Activated CD8-positive, alpha-beta memory T cell treated with anti-CD3 and anti-CD28 coated beads, Interleukin-2, amount 50 U/mL, for 1 hour (primary cell): ENCODE measurements around the gene SGK1.
"Not testable (repeated sequence)": the region's sequence is repeated elsewhere in the genome, so short reads cannot be mapped to it uniquely, and the experiment has no call there.

Experiments used
- DNase-seq: peaks from one replicate; pipeline ENCODE4 v3.0.0-alpha.2; 2020; ENCODE audit errors: extremely low read depth

Gene SGK1

DNA sequence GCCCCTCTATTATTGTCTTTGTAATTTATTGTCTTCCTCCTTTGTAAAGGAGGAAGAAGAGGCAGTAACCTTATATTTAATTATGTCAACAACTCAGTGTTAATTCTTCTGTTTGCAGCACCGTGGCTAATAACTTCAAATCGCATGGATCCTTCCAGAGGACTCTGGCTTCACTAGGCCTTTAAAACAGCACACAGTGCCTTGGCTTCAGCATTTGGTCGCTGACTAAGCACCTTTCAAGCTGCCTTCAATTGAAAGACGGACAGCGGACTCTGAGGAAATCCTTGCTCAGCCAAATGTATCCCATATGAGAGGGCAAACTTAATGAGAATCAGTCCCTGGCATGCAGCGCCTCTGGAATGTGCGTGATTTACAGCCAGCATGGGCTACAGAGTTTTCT is 64.2 kb downstream of the SGK1 start:
- no peak for DNase-seq

DNA sequence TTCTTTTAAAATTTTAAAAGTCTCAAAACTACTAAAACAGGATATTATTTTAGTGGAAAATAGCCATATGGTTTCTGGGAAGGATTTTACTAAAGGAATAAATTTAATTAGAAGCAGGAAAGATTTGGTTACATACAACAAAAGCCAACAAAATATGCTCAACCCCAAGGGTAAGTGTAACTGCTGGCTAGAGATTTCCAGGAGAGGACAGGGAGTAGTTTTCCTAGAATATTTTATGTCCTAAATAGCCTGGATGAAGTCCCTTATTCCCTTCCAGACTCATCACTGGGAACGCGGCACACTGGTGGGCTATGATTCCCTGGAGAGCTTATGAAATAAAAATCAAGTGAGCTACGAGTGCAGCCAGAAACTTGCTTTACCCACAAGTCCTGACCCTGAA is 66.6 kb downstream of the SGK1 start:
- no peak for DNase-seq

DNA sequence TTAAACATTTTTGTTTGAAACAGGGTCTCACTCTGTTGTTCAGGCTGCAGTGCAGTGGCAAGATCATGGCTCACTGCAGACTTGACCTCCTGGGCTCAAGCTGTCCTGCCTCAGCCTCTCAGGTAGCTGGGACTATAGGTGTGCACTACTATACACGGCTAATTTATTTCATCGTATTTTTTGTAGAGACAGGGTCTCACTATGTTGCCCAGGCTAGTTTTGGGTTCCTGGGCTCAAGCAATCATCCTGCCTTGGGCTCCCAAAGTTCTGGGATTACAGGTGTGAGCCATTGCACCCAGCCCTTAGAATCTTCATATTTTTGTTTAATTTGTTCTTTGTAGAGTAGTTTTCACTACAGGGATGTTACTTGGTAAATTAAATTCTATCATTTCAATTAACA is 67.1 kb downstream of the SGK1 start:
- no peak for DNase-seq

DNA sequence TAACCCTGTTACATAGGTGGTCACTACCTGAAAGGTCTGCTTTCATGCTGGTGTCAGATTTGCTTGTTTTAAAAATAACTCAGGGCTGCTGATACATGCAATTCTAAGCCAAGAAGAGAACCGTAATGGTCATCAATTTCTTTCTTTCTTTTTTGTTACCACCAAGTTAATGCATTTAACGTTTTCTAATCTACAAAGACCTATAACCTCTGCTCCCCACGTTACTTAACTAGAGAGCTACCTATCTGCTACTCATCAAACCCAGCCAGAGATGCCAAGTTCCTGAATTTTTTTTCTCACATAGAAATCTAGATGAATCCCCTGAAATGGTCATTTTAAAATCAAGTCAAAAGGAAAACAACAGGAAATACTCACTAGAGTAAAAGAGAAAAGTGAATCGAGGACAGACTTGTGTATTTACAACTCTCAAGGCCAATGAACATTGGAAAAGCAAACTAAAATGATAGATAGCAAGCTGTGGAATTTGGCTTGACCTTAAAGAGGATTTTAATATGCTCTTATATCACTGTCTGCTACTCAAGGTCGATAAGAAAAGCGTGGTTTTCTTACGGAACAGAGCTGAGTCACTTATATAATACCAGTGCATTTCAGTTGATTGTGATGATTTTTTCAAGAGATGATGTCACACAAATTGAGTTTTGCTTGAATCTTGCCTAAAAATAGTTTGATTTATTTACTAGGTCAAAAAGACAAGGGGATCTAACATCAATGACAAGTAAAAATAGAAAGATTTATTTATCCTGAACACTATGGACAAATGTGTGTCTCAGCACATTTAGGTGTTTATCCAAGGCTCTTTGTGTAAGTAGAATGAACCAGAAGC is 67.9 kb downstream of the SGK1 start:
- no peak for DNase-seq

DNA sequence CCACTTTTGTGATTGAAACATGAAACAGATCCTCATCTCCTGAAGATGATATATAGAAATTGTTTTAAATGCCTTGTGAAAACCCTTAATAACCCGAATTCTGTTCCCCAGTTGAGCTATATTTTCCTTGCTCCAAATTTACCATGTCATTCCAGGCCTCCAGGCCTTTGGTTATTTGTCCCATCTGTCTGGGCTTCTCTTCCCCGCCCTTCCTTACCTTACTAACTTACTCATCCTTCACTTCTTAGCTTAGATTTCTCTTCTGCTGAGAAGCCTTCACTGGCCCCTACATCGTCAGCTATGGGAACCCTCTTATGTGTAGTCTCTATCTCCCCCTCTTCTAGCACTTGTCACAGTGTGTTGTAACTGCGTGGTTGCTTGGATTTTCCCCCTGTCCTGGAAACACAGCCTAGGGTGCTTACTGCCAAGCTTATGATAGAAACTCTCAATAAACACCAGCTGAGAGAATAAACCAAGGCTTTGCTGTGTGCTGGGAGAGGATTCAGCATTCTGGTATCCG is 68.6 kb downstream of the SGK1 start:
- DNase-seq, result no peak

DNA sequence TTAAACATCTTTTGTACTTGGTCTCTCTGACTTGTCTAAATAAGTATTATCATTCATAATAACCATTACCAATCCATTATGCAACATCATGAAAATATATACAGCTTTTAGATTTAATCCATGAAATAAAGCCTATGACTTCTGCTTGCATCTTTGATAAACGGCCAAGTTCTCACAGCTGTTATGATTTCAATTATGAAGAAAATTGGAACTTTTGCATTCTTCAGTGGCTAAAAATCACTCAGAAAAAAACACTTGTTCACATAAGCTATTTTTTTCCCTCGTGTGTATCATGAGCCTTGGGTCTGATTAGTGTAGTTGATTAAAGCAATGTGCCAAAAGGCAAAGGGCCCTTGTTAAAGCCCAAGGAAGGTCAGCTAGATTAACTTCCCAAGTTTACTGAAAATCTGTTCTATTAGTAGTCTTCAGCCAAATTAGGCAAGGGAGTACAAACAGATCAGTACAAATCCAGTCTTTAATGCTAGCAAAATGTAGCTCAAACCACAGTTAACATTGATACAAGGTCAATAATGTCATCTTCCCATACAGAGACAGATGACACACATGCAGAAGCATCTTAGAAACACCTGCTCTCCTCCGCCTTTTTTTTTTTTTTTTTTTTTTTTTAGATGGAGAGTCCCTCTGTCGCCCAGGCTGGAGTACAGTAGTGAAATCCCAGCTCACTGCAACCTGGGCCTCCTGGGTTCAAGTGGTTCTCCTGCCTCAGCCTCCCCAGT is 69.9 kb downstream of the SGK1 start:
- DNase-seq, result no peak

DNA sequence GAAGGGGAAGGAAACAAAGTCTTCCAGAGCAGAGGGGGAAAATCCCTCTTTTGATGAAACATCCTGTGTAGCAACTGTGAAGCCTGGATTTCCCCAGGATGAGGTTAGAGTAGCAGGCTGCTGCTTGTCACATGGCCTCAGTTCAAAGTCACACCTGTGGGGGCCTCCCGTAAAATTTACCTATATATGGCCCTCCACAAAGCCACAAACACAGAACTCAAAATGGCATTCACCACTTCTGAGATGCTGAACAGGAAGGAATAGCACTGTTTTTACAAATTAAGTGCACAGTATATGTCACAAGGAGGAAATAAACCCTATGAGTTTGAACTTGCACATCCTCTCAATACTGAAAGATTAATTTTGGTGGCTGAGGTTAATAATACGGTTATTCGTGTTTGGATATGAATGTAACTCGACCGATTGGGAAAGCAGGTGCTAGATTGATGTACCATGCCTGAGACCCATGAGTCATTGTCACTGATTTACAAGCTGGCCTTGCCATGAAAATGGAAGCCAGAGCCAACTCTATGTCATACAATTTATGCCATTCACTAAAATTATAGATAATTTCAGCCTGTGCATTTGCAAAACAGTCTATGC is 70.6 kb downstream of the SGK1 start:
- peak; percentile 54 for DNase-seq

DNA sequence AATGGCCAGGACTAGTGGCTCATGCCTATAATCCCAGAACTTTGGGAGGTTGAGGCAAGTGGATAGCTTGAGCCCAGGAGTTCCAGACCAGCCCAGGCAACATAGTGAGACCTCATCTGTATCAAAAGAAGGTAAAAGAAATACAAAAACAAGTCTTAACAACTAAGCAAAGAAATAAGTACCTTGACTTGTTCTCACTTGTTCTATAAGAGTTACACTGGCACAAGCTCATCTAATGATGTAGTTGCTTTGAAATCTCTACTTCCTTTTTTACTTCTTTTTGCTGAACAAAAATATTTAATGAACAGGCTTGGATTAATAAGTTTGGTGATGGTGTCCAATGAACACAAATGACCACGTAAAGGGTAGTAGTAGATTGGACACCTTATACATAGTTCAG is 72.2 kb downstream of the SGK1 start:
- DNase-seq, result no peak

DNA sequence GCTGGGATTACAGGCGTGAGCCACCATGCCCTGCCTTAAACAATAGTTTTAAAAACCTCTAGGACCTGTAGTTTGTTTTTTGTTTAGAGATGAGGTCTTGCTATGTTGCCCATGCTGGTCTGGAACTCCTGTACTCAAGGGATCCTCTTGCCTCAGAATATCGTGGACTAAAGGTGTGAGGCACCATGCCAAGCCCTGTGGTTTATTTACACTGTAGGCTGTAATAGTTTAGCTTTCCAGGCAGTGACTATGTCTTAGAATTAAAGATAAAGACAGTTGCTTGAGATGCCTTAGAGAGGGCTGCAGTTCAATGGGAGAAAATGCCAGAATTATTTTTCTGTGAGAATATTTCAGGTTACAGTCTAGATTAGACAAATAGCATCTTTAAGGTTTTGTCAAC is 72.9 kb downstream of the SGK1 start:
- no peak for DNase-seq

DNA sequence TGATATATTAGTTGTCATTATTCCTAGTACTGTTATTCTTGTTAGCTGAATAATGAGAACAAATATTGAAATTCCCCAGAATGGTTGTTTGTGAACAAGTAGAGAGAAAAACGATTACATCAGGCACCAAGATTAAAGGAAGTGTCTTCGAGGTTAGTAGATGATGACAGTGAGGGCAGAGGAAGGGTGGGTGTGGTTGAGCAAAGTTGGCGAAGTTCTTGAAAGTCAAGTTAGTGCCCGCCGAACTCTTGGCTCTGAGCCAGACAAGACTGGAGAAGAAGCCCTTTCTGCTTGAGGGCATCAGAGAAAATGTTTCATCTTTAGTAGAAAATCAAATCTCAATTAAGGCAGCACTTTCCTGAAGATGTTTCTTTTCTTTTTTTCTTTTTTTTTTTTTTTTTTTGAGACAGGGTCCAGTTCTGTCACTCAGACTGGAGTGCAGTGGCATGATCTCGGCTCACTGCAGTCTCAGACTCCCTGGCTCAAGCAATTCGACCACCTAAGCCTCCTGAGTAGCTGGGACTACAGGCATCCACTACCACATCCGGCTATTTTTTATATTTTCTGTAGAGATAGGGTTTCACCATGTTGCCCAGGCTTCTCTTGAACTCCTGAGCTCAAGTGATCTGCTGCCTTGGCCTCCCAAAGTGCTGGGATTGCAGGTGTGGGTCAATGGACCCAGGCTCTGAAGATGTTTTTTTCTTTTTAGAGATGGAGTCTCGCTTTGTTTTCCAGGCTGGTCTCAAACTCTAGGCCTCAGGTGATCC is 77.1 kb downstream of the SGK1 start:
- peak; percentile 93 for DNase-seq

DNA sequence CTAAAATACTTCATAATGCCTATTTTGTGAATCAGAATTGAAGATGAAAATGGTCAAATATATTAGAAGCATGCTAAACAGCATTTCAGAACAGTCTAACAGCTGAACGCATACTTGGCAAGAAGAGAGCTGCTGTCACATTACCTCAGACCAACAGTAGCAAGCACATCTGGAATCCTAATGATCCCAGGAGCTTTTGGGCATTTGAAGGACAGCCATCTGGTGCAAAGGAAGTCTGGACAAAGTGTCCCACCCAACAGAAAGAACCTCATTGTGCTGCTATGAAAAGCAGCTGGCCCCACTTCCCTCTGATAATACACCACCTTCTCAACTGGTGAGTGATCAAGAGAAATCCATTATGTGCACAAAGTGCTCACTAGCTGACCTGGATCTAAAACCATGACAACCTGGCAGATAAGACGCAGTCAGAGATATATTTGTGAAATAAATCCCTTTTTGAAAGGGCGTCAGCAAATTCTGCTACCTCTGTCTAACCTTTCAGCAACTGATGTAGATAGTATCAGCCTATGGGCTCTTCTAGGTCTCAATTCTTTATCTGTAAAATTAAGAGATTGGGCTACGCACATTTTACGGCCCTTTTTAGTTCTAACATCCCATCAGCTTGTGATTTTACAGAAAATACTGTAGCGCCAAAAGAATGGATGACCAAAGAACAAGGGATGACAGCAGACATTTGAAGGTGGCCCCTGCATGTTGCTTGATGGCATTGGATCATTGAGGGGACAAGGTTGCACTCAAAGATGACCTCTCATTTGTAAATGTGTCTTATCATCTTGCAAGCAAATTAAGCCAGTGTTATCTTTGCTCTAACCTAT is 78.7 kb downstream of the SGK1 start:
- DNase-seq, result no peak

DNA sequence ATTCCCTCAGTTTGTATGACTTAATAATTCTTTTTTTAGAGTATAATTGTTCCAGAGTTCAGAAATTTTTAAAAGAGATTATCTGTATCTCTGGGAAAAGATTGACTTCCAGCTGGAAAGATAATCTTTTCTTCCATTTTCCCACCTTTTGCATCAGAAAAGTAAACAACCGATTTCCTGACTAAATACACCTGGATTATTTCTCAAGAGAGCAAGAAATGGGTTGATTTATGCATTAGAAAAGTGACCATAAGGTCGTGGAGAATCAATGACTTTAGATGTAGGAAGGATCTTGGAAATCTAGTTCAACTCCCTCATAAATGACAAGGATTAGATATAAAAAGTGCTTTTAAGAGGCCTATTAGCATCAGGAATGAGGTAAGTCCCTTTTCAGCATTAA is 79.9 kb downstream of the SGK1 start:
- no peak for DNase-seq

DNA sequence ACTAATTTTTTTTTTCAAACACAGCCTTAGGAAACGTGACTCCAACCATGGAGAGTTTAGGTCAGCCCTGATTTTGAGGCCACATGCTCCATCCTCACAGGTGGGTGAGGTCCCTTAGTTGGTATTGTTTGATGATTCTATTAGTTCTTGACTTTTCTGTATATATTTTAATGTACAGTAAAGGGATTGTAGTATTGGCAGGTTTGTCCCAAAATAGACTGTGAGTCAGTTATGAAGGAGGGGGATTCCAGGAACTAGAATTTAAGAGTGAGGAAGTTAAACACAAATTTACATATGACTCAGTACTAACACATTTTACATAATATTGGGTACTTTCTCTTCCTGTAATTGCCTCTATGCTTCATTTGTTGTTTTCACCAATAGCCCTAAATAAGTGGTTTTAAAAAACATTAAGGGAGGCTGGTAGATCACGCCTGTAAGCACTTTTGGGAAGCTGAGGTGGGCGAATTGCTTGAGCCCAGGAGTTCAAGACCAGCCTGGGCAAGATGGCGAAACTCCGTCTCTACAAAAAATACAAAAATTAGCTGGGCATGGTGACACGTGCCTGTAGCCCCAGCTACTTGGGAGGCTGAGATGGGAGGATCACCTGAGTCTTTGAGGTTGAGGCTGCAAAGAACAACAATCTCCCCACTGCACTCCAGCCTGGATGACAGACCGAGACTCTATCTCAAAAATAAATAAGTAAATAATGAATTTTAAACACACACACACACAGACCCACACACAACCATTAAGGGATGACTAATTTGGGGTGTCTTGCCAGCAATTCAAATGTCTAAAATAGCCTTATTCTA is 81.8 kb downstream of the SGK1 start:
- no peak for DNase-seq

DNA sequence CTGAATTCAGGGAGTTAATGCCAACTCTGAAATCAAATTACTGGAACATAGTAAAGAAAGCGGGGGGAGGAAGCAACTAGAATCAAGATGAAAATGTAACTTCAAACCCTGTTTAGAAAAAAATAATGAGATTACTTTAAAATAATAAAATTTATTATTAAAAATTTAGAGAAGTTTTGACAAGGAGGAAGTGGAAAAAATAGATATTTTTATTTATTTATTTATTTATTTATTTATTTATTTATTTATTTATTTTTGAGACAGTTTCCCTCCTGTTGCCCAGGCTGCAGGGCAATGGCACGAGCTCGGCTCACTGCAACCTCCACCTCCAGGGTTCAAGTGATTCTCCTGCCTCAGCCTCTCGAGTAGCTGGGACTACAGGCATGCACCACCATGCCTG is 82.6 kb downstream of the SGK1 start:
- DNase-seq, result not testable (repeated sequence)

DNA sequence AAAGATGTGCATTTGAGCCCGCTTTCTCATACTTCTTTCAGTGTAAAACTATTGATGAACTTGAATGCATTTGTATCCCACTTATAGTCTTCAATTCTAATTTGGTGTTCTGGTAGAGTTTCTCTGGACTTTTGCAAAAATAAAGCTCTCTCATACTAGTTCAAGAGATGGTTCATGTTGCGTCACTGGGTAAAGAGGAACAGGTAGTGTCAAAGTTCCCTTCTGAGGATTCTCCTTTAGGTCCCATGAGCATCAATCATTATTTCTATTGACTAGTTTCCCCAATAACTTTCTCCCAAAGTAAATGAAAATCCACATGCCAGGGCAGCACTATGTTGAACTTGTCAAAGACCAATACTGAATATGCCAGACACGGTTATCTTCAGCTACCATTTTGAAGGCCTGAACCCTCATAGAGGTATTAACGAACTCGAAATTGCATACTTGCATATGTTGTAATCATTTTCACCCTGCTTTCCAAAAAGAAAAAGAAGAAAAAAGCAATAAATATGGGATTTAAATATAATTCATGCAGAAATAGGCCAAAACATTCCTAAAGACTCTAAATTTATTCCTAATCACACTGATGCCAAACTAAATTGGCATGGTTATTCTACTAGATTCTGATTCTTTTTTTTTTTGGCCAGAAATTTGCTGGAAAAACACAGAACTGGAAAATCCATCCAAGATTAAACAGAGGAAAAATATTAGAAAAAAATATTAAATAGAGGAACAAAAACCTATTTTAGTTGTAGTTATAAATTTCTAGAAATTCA is 84.5 kb downstream of the SGK1 start:
- DNase-seq, result no peak

DNA sequence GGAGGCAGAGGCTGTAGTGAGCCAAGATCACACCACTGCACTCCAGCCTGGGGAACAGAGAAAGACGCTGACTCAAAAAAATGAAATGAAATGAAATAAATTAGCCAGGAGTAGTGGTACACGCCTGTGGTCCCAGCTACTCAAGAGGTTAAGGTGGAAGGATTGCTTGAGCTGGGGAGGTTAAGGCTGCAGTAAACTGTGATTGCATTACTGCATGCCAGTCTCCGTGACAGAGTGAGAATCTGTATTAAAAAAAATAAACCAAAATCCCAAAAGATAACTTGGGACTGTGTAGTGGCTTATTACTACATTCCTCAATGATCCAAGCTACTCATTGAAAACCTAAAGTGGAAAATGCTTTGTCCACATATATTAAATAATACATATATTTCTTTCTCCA is 87.0 kb downstream of the SGK1 start:
- DNase-seq, result no peak

DNA sequence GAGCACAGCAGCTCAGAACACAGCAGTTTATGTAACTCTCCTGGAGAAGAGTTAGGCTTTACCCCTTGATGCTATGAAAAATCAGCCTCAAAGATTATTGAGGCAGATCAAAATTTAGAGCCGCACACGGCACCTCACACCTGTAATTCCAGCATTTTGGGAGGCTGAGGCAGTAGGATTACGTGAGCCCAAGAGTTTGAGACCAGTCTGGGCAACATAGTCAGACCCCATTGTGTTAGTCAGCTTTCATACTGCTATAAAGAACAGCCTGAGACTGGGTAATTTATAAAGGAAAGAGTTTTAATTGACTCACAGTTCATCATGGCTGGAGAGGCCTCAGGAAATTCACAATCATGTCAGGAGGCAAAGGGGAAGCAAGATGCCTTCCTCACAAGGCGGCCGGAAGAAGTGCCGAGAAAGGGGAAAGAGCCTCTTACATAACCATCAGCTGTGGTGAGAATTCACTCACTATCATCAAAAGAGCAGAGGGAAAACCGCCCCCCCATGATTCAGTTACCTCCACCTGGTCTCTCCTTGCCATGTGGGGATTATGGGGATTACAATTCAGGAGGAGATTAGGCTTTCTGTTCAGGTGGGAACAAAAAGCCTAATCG is 87.7 kb downstream of the SGK1 start:
- DNase-seq, result no peak

DNA sequence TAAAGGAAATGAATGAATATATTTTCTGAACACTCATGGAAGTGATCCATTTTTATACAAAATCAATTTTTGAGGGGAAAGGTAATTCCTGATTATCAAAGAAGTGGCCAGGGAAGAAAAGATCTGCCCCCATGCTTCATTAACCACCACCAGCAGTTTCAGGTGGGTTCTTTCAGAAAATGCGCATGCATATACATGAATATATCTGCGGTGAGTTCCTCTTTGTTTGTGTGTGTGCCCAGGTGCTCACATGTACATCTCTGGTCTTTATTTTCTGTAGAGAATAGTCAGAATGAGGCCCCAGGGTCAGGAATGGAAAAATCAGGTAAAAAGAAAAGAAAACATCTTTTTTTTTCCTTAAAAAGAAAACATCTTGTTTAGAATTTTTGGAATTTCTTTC is 88.4 kb downstream of the SGK1 start:
- DNase-seq, result no peak
